Measurements from ENCODE around the gene ENC1.

DNA sequence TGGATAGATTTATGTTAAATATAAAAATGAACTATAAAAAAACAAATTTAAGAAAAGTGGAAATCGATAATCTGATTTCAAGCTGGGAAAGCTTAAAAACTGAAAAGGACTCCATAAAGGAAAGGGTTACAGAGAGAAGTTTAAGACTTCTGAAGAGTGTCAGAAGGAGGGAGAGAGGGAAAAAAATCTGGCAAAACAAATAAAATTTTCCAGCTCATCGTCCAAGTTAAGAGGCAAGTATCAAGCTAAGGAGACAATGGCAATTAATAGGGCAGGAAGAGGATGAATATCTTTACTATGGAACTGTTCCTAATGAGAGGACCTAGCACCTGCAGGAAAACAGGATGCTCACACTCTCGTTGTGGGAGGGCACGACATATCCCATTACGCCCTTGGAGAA, 24.0 kb upstream of the ENC1 start:
- TF ChIP-seq, protein P1, sequence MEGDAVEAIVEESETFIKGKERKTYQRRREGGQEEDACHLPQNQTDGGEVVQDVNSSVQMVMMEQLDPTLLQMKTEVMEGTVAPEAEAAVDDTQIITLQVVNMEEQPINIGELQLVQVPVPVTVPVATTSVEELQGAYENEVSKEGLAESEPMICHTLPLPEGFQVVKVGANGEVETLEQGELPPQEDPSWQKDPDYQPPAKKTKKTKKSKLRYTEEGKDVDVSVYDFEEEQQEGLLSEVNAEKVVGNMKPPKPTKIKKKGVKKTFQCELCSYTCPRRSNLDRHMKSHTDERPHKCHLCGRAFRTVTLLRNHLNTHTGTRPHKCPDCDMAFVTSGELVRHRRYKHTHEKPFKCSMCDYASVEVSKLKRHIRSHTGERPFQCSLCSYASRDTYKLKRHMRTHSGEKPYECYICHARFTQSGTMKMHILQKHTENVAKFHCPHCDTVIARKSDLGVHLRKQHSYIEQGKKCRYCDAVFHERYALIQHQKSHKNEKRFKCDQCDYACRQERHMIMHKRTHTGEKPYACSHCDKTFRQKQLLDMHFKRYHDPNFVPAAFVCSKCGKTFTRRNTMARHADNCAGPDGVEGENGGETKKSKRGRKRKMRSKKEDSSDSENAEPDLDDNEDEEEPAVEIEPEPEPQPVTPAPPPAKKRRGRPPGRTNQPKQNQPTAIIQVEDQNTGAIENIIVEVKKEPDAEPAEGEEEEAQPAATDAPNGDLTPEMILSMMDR (IDR thresholded peaks at IDR 0.05; ENCODE audit: insufficient read depth, low read depth, low read length): no peak
- no peak for TF ChIP-seq EZH2 (IDR thresholded peaks at IDR 0.05; ENCODE audit: insufficient read depth, low read length)
